Thoracic aorta (tissue), 2 donors: ENCODE data around the gene D2HGDH. TPM values are rescaled to one million over a fixed set of nuclear protein-coding genes. Genes with fewer than 3 reads are reported as not detected.

Experiments
- ATAC-seq: fragments of 150-250 bp; one replicate; pipeline ENCODE4 v1.8.0; 2017; ENCODE audit warnings: low read depth; ENCODE audit not compliant: insufficient number of reproducible peaks, low FRiP score
- DNase-seq: peaks from one replicate; pipeline ENCODE4 v3.0.0-alpha.2; 2020; ENCODE audit warnings: low spot score
- H3K27ac ChIP-seq, 2 donors: fragments of 200-600 bp; sonication (generic); 1 replicate in 1 of 2; 2 replicates in 1 of 2; pipeline ENCODE4 v1.5.1; 2016; ENCODE audit warnings: mild to moderate bottlenecking in 2 of 2, moderate library complexity in 2 of 2
- H3K27me3 ChIP-seq: fragments of 200-600 bp; sonication (generic); replicated peaks from 2 replicates; pipeline ENCODE4 v1.6.0; 2016; ENCODE audit warnings: mild to moderate bottlenecking; ENCODE audit not compliant: insufficient read depth
- H3K36me3 ChIP-seq: fragments of 200-600 bp; sonication (generic); one replicate; pipeline ENCODE4 v1.5.1; 2016
- H3K4me1 ChIP-seq, 2 donors: fragments of 200-600 bp; sonication (generic); 1 replicate in 1 of 2; 2 replicates in 1 of 2; pipeline versions ENCODE4 v1.5.1 to v1.6.0; 2016; ENCODE audit warnings: low read depth in 2 of 2, mild to moderate bottlenecking in 1 of 2; ENCODE audit not compliant: control insufficient read depth in 1 of 2
- H3K4me3 ChIP-seq: fragments of 200-600 bp; sonication (generic); 2 replicates; pipeline ENCODE4 v1.5.1; 2016; ENCODE audit warnings: mild to moderate bottlenecking
- H3K9me3 ChIP-seq: fragments of 200-600 bp; sonication (generic); 2 replicates; pipeline ENCODE4 v1.5.1; 2016
- total RNA-seq, 2 donors: library from RNA; depleted of rRNA; stranded (reverse); fragments of >200 nt; gene quantifications; one replicate each; pipeline versions ENCODE4 v1.1.0 to v1.2.3, GENCODE V29; 2016
- TF ChIP-seq, protein P1 (sequence below): fragments of 200-600 bp; sonication (generic); IDR thresholded peaks from one replicate; pipeline ENCODE4 v1.5.1; 2019; ENCODE audit warnings: antibody characterized with exemption

Gene D2HGDH
- total RNA-seq, 2 donors from 2014 or later: 11.1 to 38.0 TPM

DNA sequence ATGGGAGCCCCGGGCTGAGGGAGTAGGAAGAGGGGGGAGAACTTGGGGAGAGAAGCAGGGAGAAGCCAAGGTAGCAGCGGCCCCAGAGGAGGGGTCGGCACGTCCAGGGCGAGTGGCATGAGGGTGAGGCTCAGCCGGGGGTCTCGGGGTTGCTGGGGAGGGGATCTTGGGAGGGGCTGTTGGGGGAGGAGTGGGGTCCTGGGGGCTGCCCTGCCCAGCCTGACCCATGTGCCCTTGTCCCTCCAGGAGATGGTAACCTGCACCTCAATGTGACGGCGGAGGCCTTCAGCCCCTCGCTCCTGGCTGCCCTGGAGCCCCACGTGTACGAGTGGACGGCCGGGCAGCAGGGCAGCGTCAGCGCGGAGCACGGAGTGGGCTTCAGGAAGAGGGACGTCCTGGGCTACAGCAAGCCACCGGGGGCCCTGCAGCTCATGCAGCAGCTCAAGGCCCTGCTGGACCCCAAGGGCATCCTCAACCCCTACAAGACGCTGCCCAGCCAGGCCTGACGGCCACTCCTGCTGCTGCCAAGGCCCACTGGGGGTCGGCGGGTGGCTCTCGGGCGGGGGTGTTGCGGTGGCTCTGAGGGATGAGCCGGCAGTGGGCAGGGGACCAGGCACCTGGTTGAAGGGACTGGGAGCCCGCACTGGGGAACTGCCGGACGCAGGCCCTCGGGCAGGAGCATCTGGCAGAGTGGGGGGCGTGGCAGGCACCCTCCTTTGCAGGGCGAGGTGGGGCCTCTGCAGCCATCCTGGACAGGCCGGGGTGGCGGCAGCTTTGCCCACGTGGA is 33.2 kb downstream of the D2HGDH start:
- H3K4me1 ChIP-seq: no peaks in the 10 kb centered on the region
- no peaks in the 10 kb centered on the region for H3K9me3 ChIP-seq
- no peak overlapping the region for H3K27ac ChIP-seq
- no peak for DNase-seq
- no peaks in the 10 kb centered on the region for H3K27me3 ChIP-seq
- peaks cover 2% of the 10 kb centered on the region for H3K36me3 ChIP-seq
- no peak for ATAC-seq
- TF ChIP-seq, protein P1, sequence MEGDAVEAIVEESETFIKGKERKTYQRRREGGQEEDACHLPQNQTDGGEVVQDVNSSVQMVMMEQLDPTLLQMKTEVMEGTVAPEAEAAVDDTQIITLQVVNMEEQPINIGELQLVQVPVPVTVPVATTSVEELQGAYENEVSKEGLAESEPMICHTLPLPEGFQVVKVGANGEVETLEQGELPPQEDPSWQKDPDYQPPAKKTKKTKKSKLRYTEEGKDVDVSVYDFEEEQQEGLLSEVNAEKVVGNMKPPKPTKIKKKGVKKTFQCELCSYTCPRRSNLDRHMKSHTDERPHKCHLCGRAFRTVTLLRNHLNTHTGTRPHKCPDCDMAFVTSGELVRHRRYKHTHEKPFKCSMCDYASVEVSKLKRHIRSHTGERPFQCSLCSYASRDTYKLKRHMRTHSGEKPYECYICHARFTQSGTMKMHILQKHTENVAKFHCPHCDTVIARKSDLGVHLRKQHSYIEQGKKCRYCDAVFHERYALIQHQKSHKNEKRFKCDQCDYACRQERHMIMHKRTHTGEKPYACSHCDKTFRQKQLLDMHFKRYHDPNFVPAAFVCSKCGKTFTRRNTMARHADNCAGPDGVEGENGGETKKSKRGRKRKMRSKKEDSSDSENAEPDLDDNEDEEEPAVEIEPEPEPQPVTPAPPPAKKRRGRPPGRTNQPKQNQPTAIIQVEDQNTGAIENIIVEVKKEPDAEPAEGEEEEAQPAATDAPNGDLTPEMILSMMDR: no peak
- H3K4me3 ChIP-seq: no peak overlapping the region

DNA sequence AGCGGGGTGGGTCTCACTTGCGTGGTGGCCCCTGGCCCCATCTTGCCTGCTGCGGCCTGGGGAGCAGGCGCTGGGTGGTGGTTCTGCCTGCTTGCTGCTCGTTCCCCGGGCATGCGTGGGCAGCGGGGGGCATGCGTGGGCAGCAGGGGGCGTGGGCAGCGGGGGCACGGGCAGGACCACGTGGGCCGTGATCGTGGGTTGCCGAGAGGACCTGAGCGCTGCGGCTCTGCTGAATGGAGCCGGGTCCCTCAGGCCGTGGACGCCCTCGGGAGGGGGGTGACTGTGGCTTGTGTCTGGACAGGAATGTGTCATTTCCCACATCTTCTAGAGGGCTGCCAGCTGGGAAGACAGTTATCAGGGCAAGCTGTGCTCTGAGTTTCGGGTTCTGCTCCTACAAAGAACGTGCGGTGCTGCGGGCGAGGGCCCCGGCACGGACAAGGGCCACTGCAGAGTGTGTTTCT is 33.9 kb downstream of the D2HGDH start:
- Histone ChIP-seq H3K9me3 (no peaks in the 10 kb centered on the region), H3K36me3 (no peaks in the 10 kb centered on the region), H3K4me3 (no peak overlapping the region), H3K4me1 (no peaks in the 10 kb centered on the region), H3K27ac (no peak overlapping the region), H3K27me3 (no peaks in the 10 kb centered on the region)
- ATAC-seq: no peak
- TF ChIP-seq, protein P1: no peak
- DNase-seq: no peak

DNA sequence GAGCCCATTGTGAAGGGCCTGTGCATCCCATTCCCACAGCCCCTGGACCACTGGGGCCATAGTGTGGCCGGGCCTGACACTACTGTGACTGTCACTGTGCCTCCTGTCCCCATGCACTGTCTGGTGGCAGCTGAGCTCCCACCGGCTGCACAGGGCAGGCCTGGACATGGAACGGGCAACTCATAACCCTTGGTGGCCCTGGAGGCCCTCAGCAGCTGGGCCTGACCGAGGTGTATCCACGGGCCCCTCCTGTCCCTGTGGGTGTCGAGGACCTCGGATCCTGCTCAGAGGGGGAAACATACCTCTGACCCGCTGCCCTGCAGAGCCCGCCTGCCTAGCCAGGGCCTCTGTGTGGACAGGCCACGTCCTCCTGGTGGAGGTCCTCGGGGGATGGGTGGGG is 34.4 kb downstream of the D2HGDH start:
- no peak overlapping the region for H3K27ac ChIP-seq
- H3K9me3 ChIP-seq: no peaks in the 10 kb centered on the region
- ATAC-seq (no peak), DNase-seq (no peak)
- TF ChIP-seq, protein P1: no peak
- no peak overlapping the region for H3K4me3 ChIP-seq
- H3K27me3 ChIP-seq: no peaks in the 10 kb centered on the region
- H3K4me1 ChIP-seq: no peaks in the 10 kb centered on the region
- no peaks in the 10 kb centered on the region for H3K36me3 ChIP-seq

DNA sequence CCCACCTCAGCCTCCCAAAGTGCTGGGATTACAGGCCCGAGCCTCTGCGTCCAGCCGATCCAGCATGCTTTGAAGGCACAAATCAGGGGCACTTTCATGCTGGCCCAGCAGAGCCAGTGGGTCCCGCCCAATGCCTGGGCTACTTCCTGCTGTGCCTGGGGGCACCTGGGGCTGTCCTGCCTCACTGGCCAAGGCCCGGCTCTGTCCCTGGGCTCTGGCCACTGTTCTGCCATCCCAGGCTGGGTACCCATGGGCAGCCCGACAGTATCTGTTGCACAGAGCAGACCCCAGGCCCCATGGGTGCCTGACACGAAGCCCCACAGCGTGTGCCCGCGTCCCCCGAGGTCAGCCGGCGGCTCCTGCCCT is 35.4 kb downstream of the D2HGDH start:
- ATAC-seq: no peak
- DNase-seq: no peak
- Histone ChIP-seq H3K36me3 (no peaks in the 10 kb centered on the region), H3K9me3 (no peaks in the 10 kb centered on the region), H3K4me3 (no peak overlapping the region), H3K4me1 (no peaks in the 10 kb centered on the region), H3K27ac (no peak overlapping the region), H3K27me3 (no peaks in the 10 kb centered on the region)
- TF ChIP-seq, protein P1: no peak

DNA sequence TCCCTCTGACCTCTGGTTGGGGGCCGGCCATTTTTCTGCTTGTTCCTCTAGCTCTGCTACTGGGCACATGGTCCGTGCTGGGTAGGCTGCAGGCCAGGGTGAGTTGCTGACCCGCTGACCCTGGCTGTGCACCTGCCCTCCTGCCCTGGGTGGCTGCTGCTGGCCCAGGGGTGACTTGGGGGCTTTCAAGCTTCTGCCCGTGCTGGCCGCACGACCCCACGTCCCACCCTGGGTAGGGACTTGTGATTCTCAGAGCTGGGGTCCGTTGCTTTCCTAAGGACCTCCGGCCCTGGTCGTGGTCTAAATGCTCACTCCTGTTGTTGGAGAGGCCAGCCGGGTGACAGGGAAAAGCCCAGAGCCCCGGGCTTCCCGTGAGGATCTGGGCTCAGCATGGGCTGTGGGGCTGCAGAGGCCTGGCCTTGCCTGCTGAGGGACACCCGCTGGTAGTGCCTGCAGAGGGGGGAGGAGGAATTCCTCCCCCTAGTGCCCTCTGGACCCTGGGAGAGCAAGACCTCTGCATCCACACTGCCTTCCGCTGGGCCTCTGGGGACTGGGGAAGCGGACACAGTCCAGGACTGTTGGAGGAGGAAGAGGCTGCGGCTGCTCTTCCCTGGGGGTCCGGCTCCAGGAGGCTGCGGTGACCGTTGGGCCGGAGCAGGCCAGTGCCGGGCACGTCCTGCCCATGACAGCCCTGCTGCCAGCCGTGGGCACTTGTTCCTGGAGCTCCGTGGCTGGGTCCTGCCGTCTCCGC is 35.9 kb downstream of the D2HGDH start:
- no peak for ATAC-seq
- H3K27me3 ChIP-seq: no peaks in the 10 kb centered on the region
- H3K4me3 ChIP-seq: no peak overlapping the region
- DNase-seq: no peak
- no peak overlapping the region for H3K27ac ChIP-seq
- no peaks in the 10 kb centered on the region for H3K36me3 ChIP-seq
- TF ChIP-seq, protein P1: no peak
- no peaks in the 10 kb centered on the region for H3K4me1 ChIP-seq
- no peaks in the 10 kb centered on the region for H3K9me3 ChIP-seq
